Endothelial cell of umbilical vein (primary cell): ENCODE measurements around the gene PRTN3. TPM values are rescaled to one million over a fixed set of nuclear protein-coding genes. Genes with fewer than 3 reads are reported as not detected.

ENCODE experiments used
- BruUV-seq: library from RNA; stranded (reverse); fragments of 400-500 nt; replicated peaks from 2 replicates; lab custom pipeline; 2021; lab: Mats Ljungman, UMichigan
- CTCF ChIA-PET: fragments of 300-600, 350-600 bp; sonication (Branson Sonifier 250); formaldehyde crosslinking; loops from one replicate; lab custom pipeline; 2021; ENCODE audit warnings: antibody characterized with exemption, inconsistent platforms; lab: Charles Lee
- POLR2A ChIA-PET: fragments of 300-600, 350-600 bp; sonication (Branson Sonifier 250); formaldehyde crosslinking; loops from one replicate; lab custom pipeline; 2021; ENCODE audit warnings: antibody characterized with exemption, inconsistent platforms; lab: Charles Lee
- DNase-seq: peaks from one replicate; pipeline ENCODE4 v3.0.0-alpha.2; 2011; ENCODE audit warnings: low read depth, low spot score
- FAIRE-seq: peaks from 2 replicates; lab custom pipeline; 2011; peaks lifted over from hg19 to GRCh38; lab: Jason Lieb, UNC
- H2AFZ ChIP-seq: 2 replicates; pipeline ENCODE4 v1.6.0; 2012; ENCODE audit warnings: low read depth, low read length, control low read depth, inconsistent platforms
- H3K27ac ChIP-seq: 2 replicates; pipeline ENCODE4 v1.5.1; 2011; ENCODE audit warnings: low read depth, mild to moderate bottlenecking, control low read depth, low read length, moderate library complexity; ENCODE audit not compliant: insufficient read depth
- H3K27me3 ChIP-seq, 2 experiments: 2 replicates each; pipeline versions ENCODE4 v1.6.0 to v1.6.1; 2011; ENCODE audit warnings: low read length in 2 of 2, mixed read lengths in 1 of 2; ENCODE audit not compliant: control insufficient read depth in 2 of 2, insufficient read depth in 2 of 2
- H3K36me3 ChIP-seq, 2 experiments: 2 replicates in 1 of 2; 3 replicates in 1 of 2; pipeline ENCODE4 v1.5.1; 2011; ENCODE audit warnings: low read length in 2 of 2, mild to moderate bottlenecking in 1 of 2, moderate library complexity in 1 of 2; ENCODE audit not compliant: control insufficient read depth in 2 of 2, insufficient read depth in 2 of 2; ENCODE audit errors: extremely low read depth in 1 of 2
- H3K4me1 ChIP-seq: 3 replicates; pipeline ENCODE4 v1.5.1; 2011; ENCODE audit warnings: mild to moderate bottlenecking, low read length; ENCODE audit not compliant: control insufficient read depth, insufficient read depth; ENCODE audit errors: extremely low read depth
- H3K4me2 ChIP-seq: 2 replicates; pipeline ENCODE4 v1.6.1; 2011; ENCODE audit warnings: low read length, control low read depth, mixed read lengths; ENCODE audit not compliant: insufficient read depth
- H3K4me3 ChIP-seq, 3 experiments: fragments of 200-600 bp in 1 of 3; sonication (generic), shearing (Covaris generic) in 1 of 3; replicated peaks in 1 of 3; 2 replicates each; pipeline ENCODE4 v1.5.1; 2011 to 2016; ENCODE audit warnings: control low read depth in 3 of 3, low read length in 3 of 3, mild to moderate bottlenecking in 2 of 3, inconsistent platforms in 1 of 3, low read depth in 1 of 3, moderate library complexity in 1 of 3; ENCODE audit not compliant: insufficient read depth in 1 of 3
- H3K79me2 ChIP-seq: 2 replicates; pipeline ENCODE4 v1.6.0; 2012; ENCODE audit warnings: low read length, inconsistent platforms; ENCODE audit not compliant: control insufficient read depth, insufficient read depth
- H3K9ac ChIP-seq: replicated peaks from 2 replicates; pipeline ENCODE3; 2011; ENCODE audit warnings: low read length, control low read depth; ENCODE audit not compliant: insufficient read depth; ENCODE audit errors: extremely low read depth
- H3K9me1 ChIP-seq: replicated peaks from 3 replicates; pipeline ENCODE4 v1.6.0; 2011; ENCODE audit warnings: mild to moderate bottlenecking, low read length; ENCODE audit not compliant: control insufficient read depth, insufficient read depth; ENCODE audit errors: extremely low read depth
- H3K9me3 ChIP-seq: replicated peaks from 2 replicates; pipeline ENCODE4 v1.5.1; 2012; ENCODE audit warnings: low read length, inconsistent platforms; ENCODE audit not compliant: control insufficient read depth, insufficient read depth
- H4K20me1 ChIP-seq: replicated peaks from 2 replicates; pipeline ENCODE3; 2011; ENCODE audit warnings: mild to moderate bottlenecking, low read length; ENCODE audit not compliant: control insufficient read depth, insufficient read depth; ENCODE audit errors: extremely low read depth
- EZH2 ChIP-seq: IDR thresholded peaks from 2 replicates; pipeline ENCODE4 v1.6.1; 2012; ENCODE audit warnings: borderline replicate concordance, low read depth, mild to moderate bottlenecking, moderate library complexity, low read length, inconsistent platforms; ENCODE audit not compliant: severe bottlenecking
- FOS ChIP-seq: IDR thresholded peaks from 2 replicates; pipeline ENCODE4 v1.6.1; 2011; ENCODE audit warnings: mild to moderate bottlenecking, low read length, moderate library complexity, borderline replicate concordance; ENCODE audit not compliant: insufficient read depth
- GATA2 ChIP-seq: IDR thresholded peaks from 2 replicates; pipeline ENCODE4 v1.7.0; 2011; ENCODE audit warnings: low read depth, mild to moderate bottlenecking, moderate library complexity, mixed read lengths, low read length; ENCODE audit not compliant: insufficient read length, insufficient read depth
- JUN ChIP-seq: IDR thresholded peaks from 2 replicates; pipeline ENCODE4 v1.6.1; 2011; ENCODE audit warnings: borderline replicate concordance, low read depth; ENCODE audit not compliant: insufficient read length, insufficient read depth
- MAX ChIP-seq: IDR thresholded peaks from 2 replicates; pipeline ENCODE4 v1.6.1; 2011; ENCODE audit not compliant: insufficient read depth, insufficient read length
- MYC ChIP-seq: IDR thresholded peaks from one replicate; pipeline ENCODE4 v1.6.1; 2011; ENCODE audit warnings: mild to moderate bottlenecking, low read depth, low read length
- POLR2A ChIP-seq: IDR thresholded peaks from 2 replicates; pipeline ENCODE4 v1.6.1; 2012; ENCODE audit warnings: low read depth, mild to moderate bottlenecking, control low read depth, low read length
- POLR2AphosphoS5 ChIP-seq: IDR thresholded peaks from 2 replicates; pipeline ENCODE4 v1.6.1; 2012; ENCODE audit warnings: low read depth, mild to moderate bottlenecking, control low read depth, low read length, moderate library complexity; ENCODE audit not compliant: insufficient read depth
- dilution Hi-C: fragments of 300-500 bp; cut with MboI; formaldehyde crosslinking; loops from one replicate; pipeline ENCODE4 v1.15.0; 2019; ENCODE audit warnings: low sequenced_read_pairs; ENCODE audit not compliant: extremely low pct_ligation_motif_present
- intact Hi-C: fragments of 100-400 bp; cut with micrococcal nuclease; formaldehyde crosslinking; loops from one replicate; pipeline ENCODE4 v1.10.0; 2022
- polyA plus RNA-seq, 4 experiments: library from polyadenylated mRNA; depleted of rRNA in 3 of 4; stranded (reverse) in 3 of 4; unstranded in 1 of 4; fragments of >200 nt; gene quantifications; 2 replicates each; pipeline versions ENCODE4 v1.2.1 to v1.2.3, GENCODE V29; 2011 to 2012; ENCODE audit warnings: missing spikeins in 1 of 4
- total RNA-seq: library from RNA; stranded (reverse); gene quantifications from 2 replicates; pipeline ENCODE4 v1.2.3, GENCODE V29; 2021
- TF ChIP-seq, protein P1 (sequence below), 2 donors: IDR thresholded peaks; 1 replicate in 1 of 2; 2 replicates in 1 of 2; pipeline ENCODE4 v1.5.1; 2011; ENCODE audit warnings: low read length in 2 of 2, mild to moderate bottlenecking in 2 of 2, moderate library complexity in 2 of 2, control low read depth in 1 of 2, inconsistent platforms in 1 of 2, low read depth in 1 of 2; ENCODE audit not compliant: insufficient read depth in 1 of 2; ENCODE audit errors: extremely low read depth in 1 of 2

PRTN3 gene
- total and polyA plus RNA-seq, 2 donors (not counting 3 experiments of a cell fraction or from before 2014, with no cell fraction given): not detected

- FAIRE-seq (no peak), DNase-seq (no peak)
- no peaks in the 10 kb centered on the region for H3K79me2 ChIP-seq
- peaks cover 0 to 6% of the 10 kb centered on the region in 2 experiments for H3K36me3 ChIP-seq
- no peak overlapping the region for H3K9ac ChIP-seq
- H3K9me3 ChIP-seq: no peaks in the 10 kb centered on the region
- no peaks in the 10 kb centered on the region for H4K20me1 ChIP-seq
- no TSS peak for BruUV-seq
- POLR2A ChIA-PET: interaction anchor here (0.6 to 1.1 kb wide), 2 partner anchors 32 to 122 kb away, joined by 4 to 6 read pairs; no protein-coding TSS in a partner anchor
- no peak for TF ChIP-seq MYC
- no peak for TF ChIP-seq POLR2A
- no peak for TF ChIP-seq MAX
- TF ChIP-seq GATA2: no peak
- TF ChIP-seq JUN: no peak
- TF ChIP-seq, protein P1, sequence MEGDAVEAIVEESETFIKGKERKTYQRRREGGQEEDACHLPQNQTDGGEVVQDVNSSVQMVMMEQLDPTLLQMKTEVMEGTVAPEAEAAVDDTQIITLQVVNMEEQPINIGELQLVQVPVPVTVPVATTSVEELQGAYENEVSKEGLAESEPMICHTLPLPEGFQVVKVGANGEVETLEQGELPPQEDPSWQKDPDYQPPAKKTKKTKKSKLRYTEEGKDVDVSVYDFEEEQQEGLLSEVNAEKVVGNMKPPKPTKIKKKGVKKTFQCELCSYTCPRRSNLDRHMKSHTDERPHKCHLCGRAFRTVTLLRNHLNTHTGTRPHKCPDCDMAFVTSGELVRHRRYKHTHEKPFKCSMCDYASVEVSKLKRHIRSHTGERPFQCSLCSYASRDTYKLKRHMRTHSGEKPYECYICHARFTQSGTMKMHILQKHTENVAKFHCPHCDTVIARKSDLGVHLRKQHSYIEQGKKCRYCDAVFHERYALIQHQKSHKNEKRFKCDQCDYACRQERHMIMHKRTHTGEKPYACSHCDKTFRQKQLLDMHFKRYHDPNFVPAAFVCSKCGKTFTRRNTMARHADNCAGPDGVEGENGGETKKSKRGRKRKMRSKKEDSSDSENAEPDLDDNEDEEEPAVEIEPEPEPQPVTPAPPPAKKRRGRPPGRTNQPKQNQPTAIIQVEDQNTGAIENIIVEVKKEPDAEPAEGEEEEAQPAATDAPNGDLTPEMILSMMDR (IDR thresholded peaks at IDR 0.05; ENCODE audit: extremely low read depth in 1 of 2, insufficient read depth in 1 of 2, low read depth in 1 of 2, low read length in 2 of 2): no peak
- TF ChIP-seq FOS: no peak
- TF ChIP-seq POLR2AphosphoS5: no peak
- no peak for TF ChIP-seq EZH2
- intact Hi-C loops (loop anchor here (2.0 kb wide), 2 partner anchors 46 to 58 kb away; no protein-coding TSS in a partner anchor), dilution Hi-C loops (no loop called here)
- H3K4me2 ChIP-seq: no peak overlapping the region
- H3K27me3 ChIP-seq: peaks cover 0 to 2% of the 10 kb centered on the region in 2 experiments
- no peak overlapping the region for H3K27ac ChIP-seq
- H3K4me1 ChIP-seq: no peaks in the 10 kb centered on the region
- H3K9me1 ChIP-seq: no peaks in the 10 kb centered on the region
- CTCF ChIA-PET: interaction anchor here (0.6 to 2.4 kb wide), 22 partner anchors 10 to 124 kb away, joined by 3 to 16 read pairs (median 4); partner anchors contain the start of genes MED16, PRTN3, RNU6-9 and WDR18
- no peak overlapping the region for H3K4me3 ChIP-seq
- H2AFZ ChIP-seq: no peak overlapping the region
These were observed 22.5 kb downstream of the PRTN3 start for GRCh38 chr19:863315-863620.
